Measurements from ENCODE around the gene BCL11A. TPM values are rescaled to one million over a fixed set of nuclear protein-coding genes. Genes with fewer than 3 reads are reported as not detected.

The BCL11A gene
- total RNA-seq, 1 donor from 2014 or later: 46.2 TPM

DNA sequence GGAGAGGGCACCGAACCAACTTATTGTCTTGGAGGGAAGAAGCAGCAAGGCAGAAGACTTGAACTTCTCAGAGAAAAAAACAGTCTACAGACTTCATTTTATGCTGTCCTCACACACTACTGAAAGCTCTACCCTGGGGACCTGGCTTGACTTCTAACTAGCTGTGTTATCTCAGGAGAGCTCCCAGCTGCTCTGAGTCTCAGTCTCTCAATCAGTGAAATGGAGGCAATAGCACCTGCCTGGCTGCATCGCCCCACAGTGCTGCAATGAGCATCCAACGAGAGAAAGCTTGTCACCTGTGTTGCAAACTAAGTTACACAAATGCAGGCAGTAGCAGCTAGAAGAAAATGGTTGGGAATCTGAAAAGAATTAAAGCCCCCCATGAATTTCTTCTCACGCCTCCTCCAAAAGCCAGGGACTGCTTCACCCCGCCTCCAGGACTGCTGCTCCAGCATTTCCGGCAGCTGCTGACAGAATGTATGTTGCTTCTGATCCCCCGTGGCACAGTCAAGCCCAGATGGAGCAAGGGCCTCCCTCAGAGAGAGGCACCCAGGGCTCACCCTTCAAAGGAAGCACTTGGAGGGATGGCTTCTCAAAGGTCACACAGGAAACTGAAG, 116.3 kb downstream of the BCL11A start:
- Mint-ChIP-seq H3K9me3 (ENCODE audit: low read depth) (no peaks in the 10 kb centered on the region), H3K27ac (no peak overlapping the region), H3K4me1 (ENCODE audit: low read depth) (peaks cover 25% of the 10 kb centered on the region), H3K36me3 (ENCODE audit: insufficient read depth) (no peaks in the 10 kb centered on the region), H3K27me3 (peaks cover 35% of the 10 kb centered on the region), H3K4me3 (ENCODE audit: low read depth) (no peak overlapping the region)
- no peak for TF ChIP-seq CTCF (IDR thresholded peaks at IDR 0.05; ENCODE audit: unreplicated experiment)
- DNase-seq (ENCODE audit: low spot score, unreplicated experiment): no peak

- no peak for TF ChIP-seq CTCF (IDR thresholded peaks at IDR 0.05; ENCODE audit: unreplicated experiment)
- Mint-ChIP-seq H3K9me3 (ENCODE audit: low read depth) (no peaks in the 10 kb centered on the region), H3K27me3 (peaks cover 25% of the 10 kb centered on the region), H3K4me3 (ENCODE audit: low read depth) (no peak overlapping the region), H3K27ac (peak overlapping the region; percentile 13), H3K36me3 (ENCODE audit: insufficient read depth) (no peaks in the 10 kb centered on the region), H3K4me1 (ENCODE audit: low read depth) (peaks cover 17% of the 10 kb centered on the region)
- DNase-seq (ENCODE audit: low spot score, unreplicated experiment): no peak
Observed at GRCh38 chr2:60433018-60433596, 120.3 kb downstream of the BCL11A start.

- Mint-ChIP-seq H3K27me3 (peaks cover 18% of the 10 kb centered on the region), H3K36me3 (ENCODE audit: insufficient read depth) (no peaks in the 10 kb centered on the region), H3K9me3 (ENCODE audit: low read depth) (no peaks in the 10 kb centered on the region), H3K4me1 (ENCODE audit: low read depth) (peaks cover 12% of the 10 kb centered on the region), H3K4me3 (ENCODE audit: low read depth) (no peak overlapping the region), H3K27ac (no peak overlapping the region)
- TF ChIP-seq CTCF (IDR thresholded peaks at IDR 0.05; ENCODE audit: unreplicated experiment): no peak
- DNase-seq (ENCODE audit: low spot score, unreplicated experiment): no peak
Observed at GRCh38 chr2:60432035-60432601, 121.3 kb downstream of the BCL11A start.

- Mint-ChIP-seq H3K4me3 (ENCODE audit: low read depth) (no peak overlapping the region), H3K27me3 (peaks cover 14% of the 10 kb centered on the region), H3K9me3 (ENCODE audit: low read depth) (peaks cover 3% of the 10 kb centered on the region), H3K4me1 (ENCODE audit: low read depth) (peaks cover 6% of the 10 kb centered on the region), H3K36me3 (ENCODE audit: insufficient read depth) (no peaks in the 10 kb centered on the region), H3K27ac (no peak overlapping the region)
- TF ChIP-seq CTCF (IDR thresholded peaks at IDR 0.05; ENCODE audit: unreplicated experiment): no peak
- no peak for DNase-seq (ENCODE audit: low spot score, unreplicated experiment)
Observed at GRCh38 chr2:60429681-60430080, 123.8 kb downstream of the BCL11A start.

DNA sequence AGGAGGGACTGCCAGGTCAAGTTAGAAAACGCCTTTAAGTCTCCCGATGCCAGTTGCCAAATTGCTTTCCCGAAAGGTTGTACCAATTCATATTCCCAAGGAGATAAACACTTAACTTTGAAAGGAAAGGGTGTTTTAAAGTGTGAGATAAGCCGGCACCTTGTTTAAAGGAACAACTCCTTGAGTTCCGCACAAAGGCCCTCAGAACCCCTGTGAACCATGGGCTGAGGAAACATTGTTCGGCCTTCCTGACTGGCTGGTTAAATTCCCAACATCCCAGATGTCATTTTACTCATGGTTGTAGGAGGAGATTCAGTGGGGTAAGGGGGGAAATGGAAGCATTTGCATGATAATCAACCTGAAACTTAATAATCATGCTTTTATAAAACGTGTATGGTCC, 126.6 kb downstream of the BCL11A start:
- H3K4me1 Mint-ChIP-seq (ENCODE audit: low read depth): peaks cover 5% of the 10 kb centered on the region
- no peak overlapping the region for H3K4me3 Mint-ChIP-seq (ENCODE audit: low read depth)
- peaks cover 3% of the 10 kb centered on the region for H3K9me3 Mint-ChIP-seq (ENCODE audit: low read depth)
- H3K36me3 Mint-ChIP-seq (ENCODE audit: insufficient read depth): no peaks in the 10 kb centered on the region
- TF ChIP-seq CTCF (IDR thresholded peaks at IDR 0.05; ENCODE audit: unreplicated experiment): no peak
- H3K27ac Mint-ChIP-seq: no peak overlapping the region
- H3K27me3 Mint-ChIP-seq: peaks cover 9% of the 10 kb centered on the region
- no peak for DNase-seq (ENCODE audit: low spot score, unreplicated experiment)

All from progenitor cell of endocrine pancreas (in vitro differentiated cells).